CD4-positive, alpha-beta T cell treated with Interleukin-12 subunit alpha and Interleukin-12 subunit beta, for 1 hour (primary cell): Measurements from ENCODE around the gene CACNA2D3.

Source experiments
- DNase-seq: peaks from one replicate; pipeline ENCODE4 v3.0.0-alpha.2; 2020

The CACNA2D3 gene

DNA sequence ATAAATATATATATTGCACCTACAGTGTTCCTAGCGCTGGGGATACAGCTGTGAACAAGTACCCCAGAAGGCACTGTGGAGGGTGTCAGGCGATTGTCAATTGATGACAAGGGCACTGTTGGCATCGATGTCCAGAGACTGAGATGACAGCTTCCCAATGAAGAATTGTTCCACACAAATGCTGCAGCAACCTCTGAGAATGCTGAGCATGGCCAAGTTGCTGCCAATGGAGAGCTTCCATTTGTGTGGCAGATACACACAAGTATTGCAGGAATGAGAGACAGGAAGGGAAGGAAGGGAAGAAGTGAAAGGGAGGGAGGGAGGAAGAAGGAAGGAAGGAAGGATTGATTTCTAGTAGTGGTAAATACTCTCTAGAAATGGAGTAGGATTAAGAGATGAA, 783.6 kb downstream of the CACNA2D3 start:
- DNase-seq = no peak

DNA sequence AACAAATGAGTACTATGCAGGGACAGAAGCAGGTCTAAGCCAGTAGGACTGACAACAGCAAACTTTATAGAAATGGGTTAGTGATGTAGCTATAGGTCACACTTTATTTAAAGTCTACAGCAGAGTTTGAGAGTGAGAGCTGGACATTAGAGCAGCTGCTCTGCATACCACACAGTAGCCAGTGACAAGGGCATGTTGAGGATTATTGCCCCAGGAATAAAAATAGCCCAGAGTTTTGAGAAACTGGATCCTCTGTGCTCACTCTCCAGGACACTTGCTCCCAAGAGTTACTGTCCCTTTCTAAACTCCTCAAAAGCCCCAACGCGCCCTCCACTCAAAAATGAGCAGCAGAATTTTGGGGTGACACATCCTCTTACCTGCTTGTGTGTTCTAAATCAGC, 784.4 kb downstream of the CACNA2D3 start:
- DNase-seq = no peak

DNA sequence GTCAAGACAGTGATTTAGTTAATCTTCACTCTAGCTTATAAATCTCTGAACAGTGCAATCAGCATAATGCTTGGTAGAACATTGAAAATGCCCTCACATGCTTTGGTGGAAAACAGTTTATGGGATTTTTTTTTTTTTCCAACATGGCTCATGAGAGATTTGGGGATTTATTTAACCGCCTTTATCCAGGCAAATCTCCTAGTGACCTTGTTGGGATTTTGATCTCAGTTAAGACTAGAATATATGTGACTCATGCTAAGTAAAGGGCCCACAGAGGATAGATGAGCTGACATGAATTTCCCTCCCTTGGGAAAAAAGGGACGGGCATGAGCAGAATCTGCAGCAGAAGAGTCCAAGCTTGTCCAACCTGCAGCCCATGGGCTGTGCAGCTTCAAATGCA, 786.8 kb downstream of the CACNA2D3 start:
- no peak for DNase-seq

DNA sequence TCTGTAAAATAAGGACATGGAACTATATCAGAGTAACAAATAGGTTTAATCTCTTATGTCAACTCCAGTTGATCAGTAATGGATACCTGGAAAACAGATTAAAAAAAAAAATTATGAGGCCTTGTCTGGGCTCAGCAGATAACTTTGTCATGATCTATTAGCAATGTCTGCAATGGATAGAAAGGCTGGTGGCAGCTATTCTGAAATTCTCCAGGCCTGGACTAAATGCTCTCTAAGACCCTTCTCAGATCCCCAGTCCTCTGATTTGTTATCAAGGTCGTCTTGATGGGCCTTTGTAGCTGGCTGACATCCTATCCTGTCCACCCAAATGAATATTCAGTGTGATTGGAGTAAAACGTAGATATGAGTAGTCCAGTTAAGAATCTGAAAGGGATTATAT, 791.8 kb downstream of the CACNA2D3 start:
- no peak for DNase-seq

DNA sequence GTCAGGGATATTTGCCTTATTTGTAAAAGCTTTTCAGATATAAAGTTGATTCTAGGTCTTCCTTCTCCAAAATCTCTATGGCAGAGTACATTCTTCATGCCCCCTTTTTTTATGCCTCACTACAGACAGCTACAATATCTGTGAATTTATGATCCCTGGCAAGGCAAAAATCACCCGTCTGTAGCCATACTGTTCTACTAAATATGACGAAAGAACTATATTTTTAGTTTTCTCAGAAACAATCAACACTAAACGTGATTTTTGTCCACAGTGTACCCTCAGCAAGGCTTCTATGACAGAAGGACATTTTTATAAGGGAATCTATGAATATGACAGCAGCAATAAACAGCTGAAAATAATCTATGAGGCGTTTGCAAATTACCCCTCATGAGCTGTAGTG, 792.8 kb downstream of the CACNA2D3 start:
- DNase-seq = no peak

DNA sequence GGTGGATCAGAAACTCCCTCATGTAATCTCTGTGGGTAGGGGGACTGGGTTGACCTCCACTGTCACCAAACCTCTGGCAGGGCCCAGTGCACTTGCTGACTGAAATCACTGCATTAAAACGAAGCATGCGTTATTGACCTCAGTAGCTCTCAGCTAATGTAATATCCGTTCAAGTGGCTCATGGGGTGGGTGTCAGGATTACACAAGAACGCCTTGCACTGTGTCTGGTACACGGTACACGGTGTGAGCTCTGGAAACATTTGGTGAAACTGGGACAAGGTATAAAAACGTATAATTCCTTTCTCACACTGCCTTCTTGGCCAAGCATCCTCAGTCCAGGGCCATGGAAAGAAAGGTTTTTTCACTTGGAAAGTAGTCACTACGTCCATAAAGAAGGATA, 793.6 kb downstream of the CACNA2D3 start:
- DNase-seq = no peak

DNA sequence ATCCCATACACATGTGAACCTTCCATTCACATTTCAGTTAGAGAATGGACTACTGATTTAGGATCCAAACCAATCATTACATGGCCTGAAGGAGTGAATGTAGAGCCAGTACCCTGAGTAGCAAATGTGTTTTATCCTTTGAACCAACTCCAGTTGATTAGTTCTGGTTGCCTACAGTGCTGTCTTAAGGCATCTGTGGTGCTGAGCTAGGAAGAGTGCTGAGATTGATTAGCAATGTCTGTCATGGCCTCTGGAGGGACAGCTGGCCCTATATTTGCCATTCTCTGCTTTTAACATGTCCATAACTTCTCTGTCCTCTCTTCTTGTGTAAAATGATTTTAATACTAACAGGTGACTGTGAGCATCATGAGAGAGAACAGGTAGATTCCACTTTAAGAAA, 794.4 kb downstream of the CACNA2D3 start:
- no peak for DNase-seq

DNA sequence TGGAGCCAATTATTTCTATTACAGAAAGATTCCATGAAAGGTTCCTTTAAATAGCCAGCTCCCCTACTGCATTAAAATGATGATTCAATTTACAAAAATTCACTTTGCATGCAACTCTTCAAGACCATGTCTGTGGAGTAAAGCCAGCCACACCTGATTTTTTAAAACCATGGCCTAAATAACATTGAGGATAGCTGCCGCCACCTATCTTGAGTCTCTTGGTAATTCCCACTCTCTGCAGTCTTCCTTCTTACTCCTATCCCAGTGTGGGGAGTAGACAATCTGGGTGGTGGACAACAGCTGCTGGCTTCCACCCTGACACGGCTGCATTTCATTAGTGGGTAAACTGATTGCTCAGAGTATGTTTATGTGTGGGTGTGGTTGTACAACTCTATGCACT, 794.8 kb downstream of the CACNA2D3 start:
- no peak for DNase-seq

DNA sequence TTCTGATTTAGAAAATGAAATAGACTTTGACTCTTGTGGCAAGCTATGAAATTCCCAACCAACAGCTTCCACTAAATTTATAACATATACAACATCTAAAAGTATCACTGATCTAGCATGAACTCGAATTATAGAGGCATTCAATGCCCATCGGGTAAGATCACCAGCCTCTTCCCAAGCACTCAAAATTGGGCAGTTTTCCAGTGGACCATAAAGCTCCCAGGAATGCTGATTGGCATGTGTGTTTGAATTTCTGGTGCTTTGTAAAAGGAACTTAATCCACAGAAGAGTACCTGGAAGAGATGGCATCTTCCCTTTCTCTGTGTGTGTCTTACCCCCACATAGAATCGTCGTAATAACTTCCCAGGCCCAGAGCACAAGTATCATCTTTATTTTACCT, 795.5 kb downstream of the CACNA2D3 start:
- DNase-seq = no peak

DNA sequence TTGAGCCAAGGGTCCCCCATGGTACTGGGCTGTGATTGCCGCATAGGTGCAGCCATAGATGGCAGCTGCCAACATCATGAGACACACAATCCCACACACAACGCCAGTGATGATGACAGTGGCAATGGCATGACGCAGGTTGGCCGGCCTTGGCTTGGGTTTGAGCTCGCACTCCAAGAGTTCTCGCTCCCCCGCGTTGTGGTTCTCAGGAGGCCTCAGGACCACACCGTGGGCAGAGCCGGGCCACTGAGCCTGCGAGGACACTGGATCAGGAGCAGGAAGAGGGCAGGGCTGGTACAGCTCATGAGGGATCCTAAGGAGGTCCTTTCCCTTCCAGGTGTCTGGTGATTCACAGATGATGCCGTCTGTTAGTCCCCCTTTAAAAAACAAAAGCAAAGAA, 796.2 kb downstream of the CACNA2D3 start:
- DNase-seq = no peak

DNA sequence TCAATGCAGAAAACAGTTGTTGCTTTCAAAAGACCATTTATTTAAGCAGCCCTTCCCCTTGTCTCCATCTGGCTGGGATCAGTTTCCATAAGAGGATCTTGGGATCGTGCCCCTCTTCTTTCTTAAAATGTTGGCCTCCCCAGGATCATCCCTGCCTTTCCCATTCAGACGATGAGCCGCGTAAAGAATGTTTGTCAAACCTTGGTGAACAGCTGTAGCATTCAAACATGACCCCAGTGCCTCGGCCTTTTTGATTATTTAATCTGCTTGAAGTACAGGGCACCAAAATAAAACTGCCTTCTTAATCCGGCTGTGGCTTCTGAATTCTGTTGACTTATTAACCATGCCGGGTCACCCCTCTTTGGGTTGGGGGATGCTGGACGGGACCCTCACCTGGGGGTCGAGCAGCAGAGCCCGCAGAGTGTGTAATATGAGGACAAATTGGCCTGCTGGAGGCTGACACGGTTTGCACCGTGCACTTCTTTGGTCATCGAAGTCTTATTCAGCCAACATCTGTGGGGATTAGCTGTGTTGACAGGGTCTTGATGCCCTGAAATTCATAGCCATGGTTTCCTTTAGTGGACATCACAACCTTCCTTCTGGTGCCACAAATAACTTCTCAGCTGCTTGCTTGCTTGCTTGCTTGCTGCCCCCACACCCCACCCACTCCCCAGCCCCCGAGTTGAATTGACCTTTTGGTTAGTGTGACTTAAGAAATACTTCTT, 805.9 kb downstream of the CACNA2D3 start, which contains the start of gene LRTM1:
TSS of gene LRTM1 (minus strand) at position 14 of the 725 bp plus-strand sequence. CDS start 148 bp downstream, outside the sequence.
- DNase-seq = no peak

DNA sequence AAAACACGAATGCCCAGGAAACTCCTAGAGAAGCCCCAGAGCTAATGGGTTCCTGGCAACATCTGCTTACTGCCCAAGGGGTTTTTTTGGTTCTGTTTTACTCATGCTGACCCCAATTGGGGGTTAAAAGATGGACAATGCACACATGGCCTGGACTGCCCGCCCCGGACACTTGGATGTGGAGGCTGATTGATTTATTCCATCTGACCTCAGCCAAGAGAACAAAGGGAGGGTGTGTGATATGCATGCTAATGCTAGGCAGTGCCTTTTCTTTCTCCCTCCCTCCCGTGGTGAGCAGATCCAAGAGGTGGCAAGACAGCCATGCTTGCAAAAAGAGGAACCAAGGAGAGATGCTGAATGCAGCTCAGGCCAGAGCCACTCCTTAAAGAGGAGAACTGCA, 808.8 kb downstream of the CACNA2D3 start:
- DNase-seq = no peak

DNA sequence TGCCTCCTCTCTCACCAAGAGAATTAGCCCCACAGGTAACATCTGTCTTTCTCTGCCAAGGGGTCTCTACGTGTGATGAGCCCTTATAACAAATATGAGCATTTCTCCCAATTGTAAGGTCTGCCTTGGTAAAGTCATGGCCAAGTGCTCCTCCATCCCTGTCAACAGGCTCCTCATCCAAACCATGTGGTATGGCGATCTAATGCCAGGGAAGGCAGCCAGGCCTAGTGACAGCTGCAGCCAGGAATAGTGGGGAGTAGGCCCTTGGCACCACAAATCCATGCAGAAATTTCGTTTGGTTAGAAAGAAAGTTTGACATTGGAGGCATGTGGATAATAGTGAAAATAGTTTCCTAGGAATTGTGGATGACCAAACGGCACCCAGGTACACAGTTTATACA, 810.3 kb downstream of the CACNA2D3 start:
- no peak for DNase-seq

DNA sequence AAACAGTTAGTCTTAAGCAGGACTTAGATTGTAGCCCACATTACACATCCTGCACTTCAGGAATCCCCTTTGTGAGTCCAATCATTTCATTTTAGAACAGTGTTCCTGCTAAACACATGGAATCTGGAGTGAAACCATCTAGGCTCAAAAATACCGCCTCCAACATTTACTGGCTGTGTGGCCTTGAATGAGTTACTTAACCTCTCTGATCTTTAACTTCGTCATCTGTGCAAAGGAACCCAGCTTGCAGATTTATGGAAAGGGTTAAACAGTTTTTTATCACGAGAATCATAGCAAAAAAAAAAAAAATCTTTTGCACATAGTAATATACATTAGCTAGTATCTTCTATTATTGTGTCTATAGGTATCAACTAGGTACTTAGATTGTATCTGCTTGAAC, 813.5 kb downstream of the CACNA2D3 start:
- no peak for DNase-seq

DNA sequence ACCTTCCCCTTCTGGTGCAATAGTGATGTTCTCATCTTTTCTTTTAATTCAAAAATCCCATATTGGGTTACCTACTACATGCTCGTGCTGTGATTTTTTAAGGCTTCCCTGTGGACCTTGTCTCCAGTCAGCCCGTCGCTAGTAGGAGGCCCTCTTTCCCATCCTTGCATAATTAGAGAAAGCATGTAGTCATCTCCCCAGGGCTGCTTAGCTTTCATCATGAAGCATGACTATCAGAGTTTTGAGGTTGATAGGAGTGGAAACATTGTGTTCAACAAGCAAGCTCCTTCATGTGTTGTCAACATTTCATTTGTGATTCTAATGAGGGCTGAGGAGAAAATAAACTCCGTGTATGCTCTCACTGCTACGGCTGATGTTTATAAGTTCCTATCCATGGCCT, 814.2 kb downstream of the CACNA2D3 start:
- DNase-seq = no peak

DNA sequence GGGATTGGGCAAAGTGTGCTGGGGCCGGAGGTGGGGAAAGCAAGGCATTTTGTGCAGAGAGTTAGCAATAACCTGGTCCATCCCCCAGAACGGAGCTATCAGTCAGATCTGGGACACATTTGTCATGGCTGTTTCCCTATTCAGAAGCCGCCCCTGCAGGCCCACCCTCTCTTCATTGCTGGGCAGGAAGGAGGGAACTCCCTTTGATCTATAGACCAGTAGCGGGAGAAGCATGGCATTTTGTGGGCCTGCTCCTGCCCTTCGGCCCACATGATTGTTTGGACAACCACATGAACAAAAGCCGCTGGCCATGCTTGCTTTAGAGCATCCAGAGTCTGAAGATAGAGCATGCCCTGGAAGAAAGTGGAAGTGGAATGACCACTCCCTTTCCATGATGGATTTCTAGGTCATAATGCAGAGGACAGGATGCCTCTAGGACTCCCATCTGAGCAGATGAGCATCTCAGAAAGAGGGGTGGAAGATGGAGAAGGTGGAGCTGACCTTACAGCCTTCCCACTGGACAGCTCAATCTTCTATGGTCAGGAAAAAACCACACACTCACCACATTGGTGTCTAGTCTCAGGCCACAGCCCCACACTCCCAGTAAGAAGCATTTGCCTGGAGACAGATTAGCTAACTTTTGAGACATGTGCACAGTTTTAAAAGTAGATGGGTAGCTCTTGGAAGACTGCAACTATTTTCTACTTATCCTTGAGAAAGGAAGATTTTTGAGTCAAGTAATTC, 817.4 kb downstream of the CACNA2D3 start:
- DNase-seq = no peak

DNA sequence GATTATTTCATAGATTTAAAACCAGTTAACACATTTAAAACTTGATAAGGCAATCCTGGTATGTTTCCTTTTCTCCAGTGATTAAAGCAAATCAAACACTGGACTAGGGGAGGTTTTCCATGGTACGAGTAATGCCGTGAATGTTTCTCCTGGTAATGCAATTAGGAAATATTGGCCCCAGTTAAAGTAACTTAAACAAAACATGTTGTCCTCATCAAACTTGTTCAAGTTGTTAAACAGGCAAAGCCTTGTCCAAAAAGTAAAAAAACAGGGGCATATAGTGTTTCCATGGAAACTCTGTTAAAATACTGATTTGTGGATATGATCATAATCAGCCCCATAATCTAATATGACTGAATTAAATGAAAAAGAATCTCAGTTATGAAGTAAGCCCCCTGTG, 818.6 kb downstream of the CACNA2D3 start:
- DNase-seq = no peak

DNA sequence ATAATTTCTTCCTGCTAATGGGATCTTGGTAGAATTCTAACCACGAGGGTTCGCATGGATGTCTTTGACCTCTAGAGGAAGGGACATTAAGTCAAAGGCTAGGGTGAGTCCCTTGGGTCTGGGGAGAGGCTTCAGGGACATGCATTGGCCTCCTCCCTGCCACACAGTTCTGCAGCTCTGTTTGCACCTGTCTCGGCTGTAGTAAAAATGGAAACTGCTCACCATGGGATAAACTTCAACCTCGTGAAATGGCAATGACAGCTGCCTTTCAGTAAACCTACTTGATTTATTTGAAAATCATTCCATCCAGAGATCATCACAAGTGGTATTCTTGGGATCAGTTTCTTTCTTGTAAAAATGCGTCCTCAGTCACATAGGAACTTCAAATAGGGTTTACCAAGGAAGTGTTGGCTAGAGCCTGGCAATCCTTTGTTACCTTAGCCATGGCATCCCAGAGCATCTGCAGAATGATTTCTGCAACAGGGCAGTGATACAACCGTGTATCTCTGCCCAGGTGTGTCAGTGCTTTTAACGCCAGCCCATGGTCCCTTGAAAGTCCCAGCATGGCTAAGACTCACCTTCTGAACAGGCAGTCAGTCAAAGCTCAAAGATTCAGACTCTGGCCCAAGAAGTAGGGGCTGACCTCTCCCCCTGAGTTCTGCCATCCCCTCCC, 819.5 kb downstream of the CACNA2D3 start:
- no peak for DNase-seq

DNA sequence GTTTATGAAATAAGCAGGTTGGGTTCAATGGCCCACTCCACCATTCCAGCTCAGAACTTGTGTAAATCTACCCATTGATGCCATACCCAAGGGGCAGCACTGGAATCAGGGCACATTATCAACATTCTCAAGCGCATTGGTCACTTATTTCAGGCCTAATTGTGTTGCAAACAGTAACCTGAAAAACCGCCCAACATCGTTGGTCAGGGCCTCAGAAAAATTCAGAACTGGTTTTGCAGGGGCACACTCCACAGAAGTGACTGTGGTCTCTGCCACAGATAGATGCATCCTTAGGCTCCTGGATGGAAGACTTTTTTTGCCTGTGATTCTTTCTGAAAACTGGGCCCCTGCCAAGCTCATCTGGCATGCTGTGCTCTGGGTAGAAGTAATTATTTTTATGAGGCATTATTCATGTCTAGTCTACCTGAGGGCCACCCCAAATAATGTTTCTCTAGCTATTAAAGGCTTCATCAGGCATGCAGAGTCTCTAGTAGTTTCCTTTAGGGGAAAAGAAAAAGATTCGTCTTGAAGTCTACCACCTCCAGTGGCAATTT, 827.2 kb downstream of the CACNA2D3 start:
- no peak for DNase-seq

DNA sequence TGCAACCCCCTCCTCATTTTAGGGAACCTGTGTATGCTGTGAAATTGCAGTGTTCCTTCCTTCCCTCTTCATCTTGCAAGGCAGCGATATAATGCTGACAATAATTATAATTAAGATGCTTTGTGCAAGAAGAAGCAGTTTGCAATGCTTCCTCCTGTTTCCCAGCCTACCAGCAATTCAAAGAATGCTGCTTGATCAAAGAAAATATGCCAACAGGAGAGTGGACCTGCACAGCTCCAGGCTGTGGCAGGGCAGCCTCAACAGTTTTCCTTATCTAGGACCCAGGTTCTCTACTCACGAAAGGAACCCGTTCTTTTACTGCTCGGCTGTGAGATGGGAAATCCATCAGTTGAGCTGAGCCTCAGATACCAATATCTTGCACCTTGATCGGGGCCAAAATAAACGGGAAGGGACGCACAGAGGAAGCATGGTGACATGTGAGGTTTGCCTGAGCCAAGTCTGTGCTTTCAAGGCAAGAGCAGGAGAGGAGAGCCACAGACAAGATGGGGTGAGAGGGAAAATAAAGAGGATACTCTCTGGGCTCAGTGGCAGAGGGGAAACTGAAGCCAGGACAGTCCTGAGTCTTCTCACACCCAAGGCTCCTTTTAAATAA, 828.1 kb downstream of the CACNA2D3 start:
- no peak for DNase-seq

DNA sequence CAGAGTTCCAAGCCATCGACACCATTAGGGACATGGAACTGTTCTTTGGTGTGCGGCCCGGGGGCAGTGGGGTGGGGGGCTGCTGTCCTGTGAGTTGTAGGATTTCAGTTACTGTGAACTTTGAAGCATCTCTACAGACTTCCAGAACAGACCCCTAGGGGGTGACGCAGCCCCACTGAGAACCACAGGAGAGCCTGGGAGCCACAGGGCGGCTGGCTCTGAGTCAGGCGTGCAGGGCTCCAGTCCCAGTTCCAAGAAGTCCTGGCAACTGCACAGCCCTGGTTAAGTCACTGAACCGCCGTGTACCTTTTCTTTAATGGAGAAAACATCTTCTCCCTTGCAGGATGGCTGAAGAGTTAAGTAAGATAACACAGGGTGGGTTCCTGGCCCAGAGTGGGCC, 829.1 kb downstream of the CACNA2D3 start:
- no peak for DNase-seq

DNA sequence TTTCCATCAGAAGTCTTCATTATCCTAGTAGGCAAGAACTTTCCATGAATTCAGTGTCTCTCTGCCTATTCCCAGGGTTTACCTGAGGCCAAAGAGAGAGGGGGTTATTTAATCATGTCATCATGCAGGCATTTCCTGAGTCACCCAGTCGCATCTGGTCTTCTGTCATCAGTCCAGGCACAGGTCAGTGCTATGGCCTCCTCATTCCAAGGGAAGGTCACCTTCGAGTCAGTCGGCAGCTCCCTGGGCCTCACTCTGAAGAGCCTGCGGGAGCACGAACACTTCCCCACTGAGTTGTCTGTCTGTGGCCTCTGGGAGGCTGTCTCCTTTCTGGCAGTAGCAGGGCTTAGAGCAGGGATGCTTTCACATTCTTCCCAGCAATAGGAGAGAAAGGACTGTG, 831.7 kb downstream of the CACNA2D3 start:
- DNase-seq = no peak

DNA sequence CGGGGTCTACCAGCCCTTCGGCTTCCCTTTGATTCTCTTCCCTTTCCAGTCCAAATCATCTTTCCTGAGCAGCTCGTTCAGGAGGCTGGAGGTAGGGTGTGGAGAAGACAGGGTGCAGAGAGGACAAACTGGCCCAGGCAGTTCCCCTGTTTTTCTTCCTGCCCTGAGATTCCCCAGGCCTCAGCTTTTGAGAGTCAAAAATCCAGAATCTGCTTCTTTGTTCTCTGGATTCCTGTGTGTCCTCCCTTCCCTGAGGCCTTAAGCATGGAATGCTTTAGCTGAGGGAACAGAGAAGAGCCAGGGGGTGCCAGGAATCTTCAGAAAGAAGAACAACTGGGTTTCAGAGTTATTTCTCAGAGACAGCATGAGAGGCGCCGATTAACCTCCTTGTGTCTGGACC, 832.2 kb downstream of the CACNA2D3 start:
- no peak for DNase-seq
